OCI-LY7 (cell line): ENCODE measurements around the gene EMC9. TPM values are rescaled to one million over a fixed set of nuclear protein-coding genes. Genes with fewer than 3 reads are reported as not detected.

ENCODE experiments used
- BruUV-seq: library from RNA; stranded (reverse); fragments of 400-500 nt; replicated peaks from 2 replicates; lab custom pipeline; 2021; lab: Mats Ljungman, UMichigan
- CTCF ChIA-PET: fragments of 300-600 bp; sonication (Branson Sonifier 250); formaldehyde crosslinking; loops from one replicate; lab custom pipeline; 2022; ENCODE audit warnings: antibody characterized with exemption; ENCODE audit not compliant: unreplicated experiment; lab: Charles Lee
- POLR2A ChIA-PET: fragments of 300-600 bp; sonication (Branson Sonifier 250); formaldehyde crosslinking; loops from one replicate; lab custom pipeline; 2022; ENCODE audit warnings: antibody characterized with exemption; lab: Charles Lee
- DNase-seq: peaks from one replicate; pipeline ENCODE4 v3.0.0-alpha.2; 2015; ENCODE audit warnings: low spot score
- H2AFZ ChIP-seq: fragments of 200-600 bp; sonication (generic), shearing (Covaris generic); 2 replicates; pipeline ENCODE4 v1.6.1; 2014; ENCODE audit warnings: mild to moderate bottlenecking, antibody characterized with exemption, low read length, moderate library complexity
- H3K27ac ChIP-seq: fragments of 200-600 bp; sonication (generic); 2 replicates; pipeline ENCODE4 v1.5.1; 2014; ENCODE audit warnings: mixed run types, low read depth, mild to moderate bottlenecking, moderate library complexity, low read length, inconsistent platforms; ENCODE audit not compliant: poor library complexity, severe bottlenecking
- H3K36me3 ChIP-seq: fragments of 200-600 bp; sonication (generic); 2 replicates; pipeline ENCODE4 v1.6.1; 2014; ENCODE audit warnings: mild to moderate bottlenecking, antibody characterized with exemption, low read length, moderate library complexity, mixed read lengths; ENCODE audit not compliant: insufficient read depth
- H3K4me1 ChIP-seq: fragments of 200-600 bp; sonication (generic); 2 replicates; pipeline ENCODE4 v1.5.1; 2014; ENCODE audit warnings: mild to moderate bottlenecking, low read length; ENCODE audit not compliant: insufficient read depth, poor library complexity, severe bottlenecking
- H3K4me2 ChIP-seq: fragments of 200-600 bp; sonication (generic); 2 replicates; pipeline ENCODE4 v1.6.1; 2014; ENCODE audit warnings: mild to moderate bottlenecking, low read length
- H3K4me3 ChIP-seq: fragments of 200-600 bp; sonication (generic); 2 replicates; pipeline ENCODE4 v1.5.1; 2014; ENCODE audit warnings: mild to moderate bottlenecking, low read depth, low read length; ENCODE audit not compliant: poor library complexity, severe bottlenecking
- H3K79me2 ChIP-seq: fragments of 200-600 bp; sonication (generic); 2 replicates; pipeline ENCODE4 v1.6.1; 2016; ENCODE audit warnings: low read depth, mild to moderate bottlenecking, low read length, moderate library complexity, mixed read lengths; ENCODE audit not compliant: insufficient read depth
- H3K9me2 ChIP-seq: fragments of 200-600 bp; sonication (generic); 2 replicates; pipeline ENCODE4 v1.6.1; 2016; ENCODE audit warnings: mild to moderate bottlenecking, low read length, mixed read lengths; ENCODE audit not compliant: insufficient read depth
- H3K9me3 ChIP-seq: fragments of 200-600 bp; sonication (generic); 2 replicates; pipeline ENCODE4 v1.6.1; 2014; ENCODE audit warnings: mild to moderate bottlenecking, mixed run types, low read length, mixed read lengths
- H4K20me1 ChIP-seq: fragments of 200-600 bp; sonication (generic); 2 replicates; pipeline ENCODE4 v1.6.1; 2014; ENCODE audit warnings: mild to moderate bottlenecking, antibody characterized with exemption, low read length, moderate library complexity, mixed read lengths; ENCODE audit not compliant: insufficient read depth
- CTCF ChIP-seq: fragments of 200-600 bp; sonication (generic); conservative IDR thresholded peaks from 2 replicates; pipeline ENCODE4 v1.5.1; 2014; ENCODE audit warnings: mild to moderate bottlenecking, antibody characterized with exemption, low read length, moderate library complexity, mixed read lengths
- EZH2phosphoT487 ChIP-seq: fragments of 200-600 bp; sonication (generic); IDR thresholded peaks from 2 replicates; pipeline ENCODE4 v1.6.1; 2018; ENCODE audit warnings: low read depth, borderline replicate concordance, mild to moderate bottlenecking, mixed run types, antibody characterized with exemption, low read length, moderate library complexity, mixed read lengths
- intact Hi-C: fragments of 100-400 bp; cut with micrococcal nuclease; formaldehyde crosslinking; loops from one replicate; pipeline ENCODE4 v1.10.0; 2022; ENCODE audit not compliant: unreplicated experiment
- total RNA-seq, 2 experiments: library from RNA; depleted of rRNA in 1 of 2; stranded (reverse); fragments of >200 nt in 1 of 2; shearing (Covaris generic) in 1 of 2; gene quantifications; 2 replicates each; pipeline ENCODE4 v1.2.3, GENCODE V29; 2014 to 2022

The EMC9 gene
- total RNA-seq, 2 experiments from 2014 or later = 72.0 to 74.8 TPM

GRCh38 chr14:24100197-24100981 is 41.0 kb downstream of the EMC9 start:
- ChIA-PET POLR2A (no interaction called here), CTCF (no interaction called here)
- no peaks in the 10 kb centered on the region for H4K20me1 ChIP-seq
- H3K9me2 ChIP-seq = no peaks in the 10 kb centered on the region
- BruUV-seq = no TSS peak
- no peak for DNase-seq
- TF ChIP-seq EZH2phosphoT487 (no peak), CTCF (no peak)
- H3K4me3 ChIP-seq = no peak overlapping the region
- intact Hi-C loops = no loop called here
- H3K4me1 ChIP-seq = peaks cover 5% of the 10 kb centered on the region
- peaks cover 6% of the 10 kb centered on the region for H3K36me3 ChIP-seq
- no peaks in the 10 kb centered on the region for H3K79me2 ChIP-seq
- no peak overlapping the region for H2AFZ ChIP-seq
- H3K9me3 ChIP-seq = no peaks in the 10 kb centered on the region
- H3K4me2 ChIP-seq = no peak overlapping the region
- H3K27ac ChIP-seq = no peak overlapping the region

GRCh38 chr14:24098927-24099813 is 42.2 kb downstream of the EMC9 start:
- Histone ChIP-seq H3K36me3 (peaks cover 6% of the 10 kb centered on the region), H3K4me2 (no peak overlapping the region), H3K27ac (no peak overlapping the region), H3K9me3 (no peaks in the 10 kb centered on the region), H2AFZ (no peak overlapping the region), H4K20me1 (no peaks in the 10 kb centered on the region), H3K4me3 (no peak overlapping the region), H3K4me1 (peaks cover 13% of the 10 kb centered on the region), H3K9me2 (no peaks in the 10 kb centered on the region), H3K79me2 (no peaks in the 10 kb centered on the region)
- BruUV-seq = no TSS peak
- ChIA-PET CTCF (no interaction called here), POLR2A (no interaction called here)
- DNase-seq = no peak
- intact Hi-C loops = no loop called here
- TF ChIP-seq EZH2phosphoT487 (no peak), CTCF (no peak)
